OCI-LY1 (cell line): Measurements from ENCODE around the gene EGR2.

Source experiments
- EZH2 ChIP-seq: fragments of 200-600 bp; sonication (generic), shearing (Covaris generic); IDR thresholded peaks from 2 replicates; pipeline ENCODE4 v1.8.0; 2017; ENCODE audit warnings: borderline replicate concordance, mixed run types, mild to moderate bottlenecking, antibody characterized with exemption, low read length, moderate library complexity, mixed read lengths
- TF ChIP-seq, protein P1 (sequence below): fragments of 200-600 bp; sonication (generic), shearing (Covaris generic); IDR thresholded peaks from 2 replicates; pipeline ENCODE4 v1.5.1; 2017; ENCODE audit warnings: mild to moderate bottlenecking, antibody characterized with exemption, low read length, moderate library complexity, mixed read lengths

- TF ChIP-seq EZH2: no peak
- TF ChIP-seq, protein P1, sequence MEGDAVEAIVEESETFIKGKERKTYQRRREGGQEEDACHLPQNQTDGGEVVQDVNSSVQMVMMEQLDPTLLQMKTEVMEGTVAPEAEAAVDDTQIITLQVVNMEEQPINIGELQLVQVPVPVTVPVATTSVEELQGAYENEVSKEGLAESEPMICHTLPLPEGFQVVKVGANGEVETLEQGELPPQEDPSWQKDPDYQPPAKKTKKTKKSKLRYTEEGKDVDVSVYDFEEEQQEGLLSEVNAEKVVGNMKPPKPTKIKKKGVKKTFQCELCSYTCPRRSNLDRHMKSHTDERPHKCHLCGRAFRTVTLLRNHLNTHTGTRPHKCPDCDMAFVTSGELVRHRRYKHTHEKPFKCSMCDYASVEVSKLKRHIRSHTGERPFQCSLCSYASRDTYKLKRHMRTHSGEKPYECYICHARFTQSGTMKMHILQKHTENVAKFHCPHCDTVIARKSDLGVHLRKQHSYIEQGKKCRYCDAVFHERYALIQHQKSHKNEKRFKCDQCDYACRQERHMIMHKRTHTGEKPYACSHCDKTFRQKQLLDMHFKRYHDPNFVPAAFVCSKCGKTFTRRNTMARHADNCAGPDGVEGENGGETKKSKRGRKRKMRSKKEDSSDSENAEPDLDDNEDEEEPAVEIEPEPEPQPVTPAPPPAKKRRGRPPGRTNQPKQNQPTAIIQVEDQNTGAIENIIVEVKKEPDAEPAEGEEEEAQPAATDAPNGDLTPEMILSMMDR: no peak
Observed at GRCh38 chr10:62788861-62789467, 27.2 kb downstream of the EGR2 start.
